Stimulated activated CD8-positive, alpha-beta memory T cell treated with anti-CD3 and anti-CD28 coated beads, Interleukin-12 subunit alpha, Interleukin-12 subunit beta, amount 100 ng/mL, for 24 hours (primary cell): ENCODE results near the gene CAPN9.

Source experiments
- DNase-seq: peaks from one replicate; pipeline ENCODE4 v3.0.0-alpha.2; 2020; ENCODE audit errors: extremely low read depth

The CAPN9 gene

DNA sequence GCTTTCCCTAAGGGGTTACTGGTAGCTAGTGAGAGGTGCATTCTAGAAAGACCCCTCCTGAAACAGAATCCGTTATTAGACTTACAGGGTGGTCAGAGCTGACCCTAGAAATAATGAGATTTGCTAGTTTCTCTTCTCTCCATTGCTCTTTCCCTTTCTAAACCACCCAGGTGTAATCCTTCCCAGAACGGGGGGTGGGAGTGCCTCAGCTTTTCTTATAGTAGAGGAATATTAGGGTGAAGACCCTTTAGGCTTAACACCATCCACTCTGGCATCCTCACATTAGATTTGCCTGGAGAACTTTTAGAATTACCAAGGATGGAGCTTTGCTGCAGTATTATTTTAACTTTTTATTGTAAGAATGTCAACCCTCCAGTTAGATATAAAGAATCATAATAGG lies 49.4 kb downstream of the CAPN9 start:
- no peak for DNase-seq

DNA sequence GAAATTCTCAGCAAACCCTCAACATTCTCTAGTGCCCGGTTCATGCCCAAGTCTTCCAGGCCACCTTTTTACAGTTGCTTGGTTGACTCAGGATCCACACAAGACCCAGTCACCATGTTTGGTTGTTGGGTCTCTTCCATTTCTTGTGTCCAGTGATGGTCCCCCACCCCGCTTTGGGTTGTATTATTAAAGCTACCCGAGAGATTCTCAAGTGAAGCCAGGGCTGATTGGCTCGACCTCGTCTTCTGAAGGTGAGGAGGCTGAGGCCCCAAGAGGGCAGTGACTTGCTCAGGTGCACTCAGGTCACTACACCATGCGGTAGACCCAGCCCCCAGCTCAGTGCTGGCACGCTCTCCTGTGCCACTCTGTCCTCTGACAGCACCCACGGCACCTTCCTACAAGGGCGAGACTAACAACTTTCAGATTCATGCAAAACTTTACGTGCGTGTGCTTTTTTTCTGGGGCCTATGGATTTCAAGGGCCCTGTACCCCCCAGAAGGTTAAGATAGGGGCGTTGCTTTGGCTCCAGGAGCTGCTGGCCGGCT lies 50.3 kb downstream of the CAPN9 start:
- DNase-seq: no peak

DNA sequence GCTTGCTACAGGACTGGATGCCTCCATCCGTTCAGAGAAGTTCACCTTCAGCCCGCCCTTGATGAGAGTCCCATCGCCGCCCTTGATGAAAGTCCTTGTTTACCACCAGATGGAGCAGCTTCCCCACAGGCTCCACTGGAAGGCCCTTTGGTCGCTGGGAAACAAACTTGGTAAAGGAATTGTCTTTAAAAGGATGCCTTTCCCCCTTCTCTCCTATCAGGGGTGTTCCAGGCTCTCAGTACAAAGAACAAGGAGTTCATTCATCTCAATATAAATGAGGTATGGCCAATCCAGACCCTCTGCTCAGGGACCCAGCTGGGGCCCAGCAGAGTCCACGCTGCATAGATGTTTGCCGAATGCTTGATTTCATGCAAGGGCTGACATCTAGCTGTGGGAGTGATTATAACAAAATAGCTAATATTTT lies 50.8 kb downstream of the CAPN9 start:
- no peak for DNase-seq

DNA sequence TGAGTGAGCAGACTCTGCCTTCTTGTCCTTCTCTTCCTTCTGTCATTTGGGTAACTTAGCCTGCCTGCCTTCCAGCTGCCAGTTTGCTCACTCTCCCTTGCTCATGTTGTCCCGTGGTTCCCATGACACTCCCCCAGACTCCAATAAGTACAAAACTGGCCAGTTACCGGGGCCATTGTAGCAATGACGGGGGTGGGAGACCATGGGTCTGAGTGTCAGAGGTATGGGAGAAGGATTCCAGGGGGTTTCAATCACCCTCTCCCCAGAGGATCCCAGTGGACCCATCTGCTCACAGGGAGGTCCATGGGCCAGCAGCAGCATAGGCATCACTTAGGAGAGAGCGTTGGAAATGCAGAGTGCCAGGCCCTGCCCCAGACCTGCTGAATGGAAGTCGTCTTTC lies 51.3 kb downstream of the CAPN9 start:
- no peak for DNase-seq

DNA sequence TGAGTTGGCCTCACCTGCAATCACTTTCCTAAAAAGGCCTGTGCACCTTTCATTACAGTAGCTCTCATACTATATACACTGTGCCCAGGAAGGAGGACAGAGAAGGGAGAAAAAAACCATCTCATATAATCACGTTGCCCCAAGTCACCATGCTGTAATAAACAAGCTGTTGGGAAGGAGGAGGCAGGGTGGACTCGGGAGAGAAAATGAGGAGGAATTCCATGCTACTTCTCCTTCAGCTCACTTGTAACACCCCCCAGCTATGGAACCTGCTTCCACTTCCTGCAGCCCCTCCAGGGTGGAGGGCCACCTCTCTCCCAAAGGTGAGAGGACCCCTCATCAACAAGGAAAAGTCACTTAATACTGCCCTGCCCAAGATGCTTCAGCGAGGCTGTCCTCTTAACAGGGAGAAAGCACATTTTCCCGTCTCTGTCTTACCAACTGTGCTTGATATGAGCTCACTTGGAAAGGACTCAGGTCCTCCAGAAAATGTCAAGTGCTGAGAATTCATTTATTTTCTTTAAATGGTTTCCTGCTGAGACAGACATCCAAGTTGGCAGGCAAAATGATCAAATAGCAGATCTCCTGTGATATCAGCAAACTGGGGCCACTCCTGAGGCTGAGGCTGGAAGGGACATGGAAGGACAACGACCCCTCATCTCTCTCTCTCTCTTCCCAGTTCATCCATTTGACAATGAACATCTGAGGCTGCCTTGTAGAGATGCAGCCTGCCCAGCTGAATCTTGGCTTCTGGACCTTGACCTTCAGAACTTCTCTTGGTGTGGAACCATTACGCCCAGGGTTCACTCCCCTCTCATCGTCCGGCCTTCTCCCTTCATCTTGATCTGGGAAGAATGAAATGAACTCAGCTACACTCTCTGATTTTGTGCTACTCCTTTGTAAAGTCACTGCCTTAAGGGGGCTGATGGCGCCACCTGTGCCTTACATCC lies 54.0 kb downstream of the CAPN9 start:
- no peak for DNase-seq

GRCh38 chr1:230804396-230804795 lies 57.2 kb downstream of the CAPN9 start:
- DNase-seq: no peak

GRCh38 chr1:230806552-230806951 lies 59.4 kb downstream of the CAPN9 start:
- no peak for DNase-seq

DNA sequence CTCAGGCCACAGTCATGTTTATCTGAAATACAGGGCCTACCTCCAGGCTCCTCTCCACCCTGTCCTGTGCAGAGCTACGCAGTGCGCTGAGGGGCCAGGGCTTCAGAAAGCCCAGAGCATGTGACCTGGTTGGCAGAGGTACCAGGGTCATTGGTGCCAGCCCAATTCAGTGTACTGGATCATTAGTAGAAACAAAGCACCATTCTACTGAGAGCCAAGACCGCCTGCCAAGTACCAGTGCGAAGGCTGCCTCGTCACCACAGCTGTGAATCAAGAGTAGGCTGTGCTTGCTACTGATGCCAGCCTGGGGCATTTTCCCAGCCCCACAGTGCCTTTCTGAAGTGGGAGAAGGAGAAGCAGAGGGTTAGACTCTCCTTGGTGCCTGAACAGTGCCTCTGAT lies 59.8 kb downstream of the CAPN9 start:
- no peak for DNase-seq

DNA sequence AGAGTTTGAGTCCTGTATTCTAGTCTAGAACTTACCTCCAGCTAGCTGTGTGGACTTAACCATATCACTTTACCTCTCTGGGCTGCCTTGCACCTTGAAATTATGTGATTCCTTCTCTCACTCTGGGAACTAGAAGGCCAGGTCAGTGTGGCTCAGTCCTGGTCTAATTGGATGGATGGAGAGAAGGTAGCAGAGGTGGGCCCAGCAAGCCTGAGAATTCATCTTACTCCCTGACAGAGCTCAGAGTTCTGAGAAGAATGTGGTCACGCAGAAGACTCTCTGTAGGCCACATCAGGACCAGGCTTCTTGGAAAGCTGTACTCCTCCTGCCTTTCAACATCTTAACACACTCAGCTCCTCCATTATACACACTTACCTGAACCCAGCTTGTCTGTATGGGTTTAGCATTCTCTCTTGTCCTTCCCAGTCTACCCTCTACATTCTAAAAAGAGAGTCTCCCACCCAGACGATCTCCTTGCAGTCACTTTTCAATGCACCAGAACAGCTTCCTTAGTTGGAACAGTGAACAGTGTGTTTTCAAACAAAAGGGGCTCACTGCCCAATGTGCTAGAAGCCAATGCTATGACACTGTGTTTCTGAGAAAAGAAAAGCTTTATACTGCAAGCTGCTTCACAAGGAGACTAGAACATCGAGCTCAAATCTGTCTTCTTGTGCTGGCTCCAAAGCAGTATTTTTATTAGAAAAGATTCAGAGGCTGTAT lies 60.5 kb downstream of the CAPN9 start:
- no peak for DNase-seq

DNA sequence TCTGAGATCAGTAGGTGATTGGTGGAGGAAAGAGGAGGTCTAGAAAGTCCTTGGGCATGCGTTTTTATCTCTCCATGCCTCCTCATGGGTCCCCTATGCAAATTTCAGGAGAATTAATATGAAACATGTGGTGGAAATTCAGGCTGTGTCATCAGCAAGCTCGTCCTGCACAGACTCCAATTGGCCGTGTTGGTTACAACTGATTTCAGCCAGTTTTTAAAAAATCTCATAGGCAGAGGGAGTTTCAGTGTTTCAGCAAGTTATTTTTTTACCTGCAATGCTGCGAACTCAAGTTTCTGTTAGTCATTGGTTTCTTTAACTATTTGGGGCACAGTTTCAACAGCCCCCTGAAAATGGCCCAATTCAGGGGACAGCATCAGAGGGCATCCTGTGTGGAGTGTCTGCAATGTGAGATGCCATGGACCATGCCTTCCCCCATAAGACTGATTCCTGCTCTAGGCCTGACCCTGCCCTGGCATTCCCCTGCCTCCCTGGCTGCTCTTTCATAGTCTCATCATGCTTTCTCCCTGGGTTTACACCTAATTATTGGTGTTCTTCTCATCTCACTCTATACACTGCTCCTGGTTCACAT lies 61.2 kb downstream of the CAPN9 start:
- no peak for DNase-seq

GRCh38 chr1:230809256-230809990 lies 62.2 kb downstream of the CAPN9 start:
- no peak for DNase-seq

GRCh38 chr1:230812568-230812967 lies 65.4 kb downstream of the CAPN9 start:
- no peak for DNase-seq

DNA sequence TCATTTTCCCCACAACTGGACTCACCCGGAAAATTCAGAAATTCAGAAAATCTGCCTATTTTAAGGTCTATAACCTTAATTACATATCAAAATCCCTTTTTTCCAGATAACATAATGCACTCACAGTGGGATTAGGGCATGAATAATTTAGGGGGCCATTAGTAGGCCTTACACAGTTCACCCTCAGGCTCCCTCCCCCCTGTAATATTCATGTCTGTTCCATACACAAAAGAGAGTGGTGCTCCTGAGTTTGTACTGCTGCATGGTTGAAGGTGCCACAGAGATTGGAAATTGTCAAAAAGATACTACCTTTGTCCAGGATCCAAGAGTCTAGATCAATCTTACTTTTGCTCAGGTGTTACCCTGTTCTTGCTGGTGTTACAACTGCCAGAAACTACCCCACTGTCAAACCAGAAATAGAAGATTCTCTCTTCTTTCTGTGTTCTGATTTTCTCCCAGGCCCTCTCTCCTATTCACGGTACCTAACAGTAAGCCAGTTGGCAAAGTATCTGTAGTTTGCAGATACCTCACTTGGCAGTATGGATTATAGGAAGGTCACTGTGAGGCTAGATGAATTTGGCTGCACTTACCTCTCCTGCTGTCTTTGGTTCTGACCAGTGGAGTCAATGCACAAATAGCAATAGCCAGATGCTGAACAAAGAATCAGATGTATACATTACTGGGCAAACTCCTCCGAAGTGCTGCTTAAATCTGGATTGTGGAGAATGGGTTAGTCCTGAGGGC lies 67.9 kb downstream of the CAPN9 start:
- no peak for DNase-seq

- no peak for DNase-seq
These were observed 68.8 kb downstream of the CAPN9 start for GRCh38 chr1:230816018-230816417.

GRCh38 chr1:230818367-230818766 lies 71.2 kb downstream of the CAPN9 start:
- no peak for DNase-seq

GRCh38 chr1:230818901-230819300 lies 71.7 kb downstream of the CAPN9 start:
- no peak for DNase-seq

DNA sequence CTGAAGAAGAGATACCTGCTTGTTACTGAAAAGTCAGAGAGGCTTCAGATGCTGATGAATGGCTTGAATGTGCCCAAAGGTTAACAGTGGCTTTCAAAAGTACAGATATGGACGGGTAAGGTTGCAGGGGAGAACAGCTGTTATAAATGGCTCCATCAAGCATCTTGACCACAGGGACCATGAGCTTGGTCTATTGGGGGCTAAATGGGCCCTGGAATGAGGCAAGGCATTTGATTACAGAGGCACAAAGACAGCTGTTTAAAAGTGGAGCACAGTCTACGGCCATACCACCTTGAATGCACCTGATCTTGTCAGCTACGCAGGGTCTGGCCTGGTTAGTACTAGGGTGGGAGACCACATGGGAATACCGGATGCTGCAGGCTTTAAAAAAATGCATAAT lies 72.8 kb downstream of the CAPN9 start:
- no peak for DNase-seq

- DNase-seq: no peak
These were observed 73.4 kb downstream of the CAPN9 start for GRCh38 chr1:230820568-230820967.

GRCh38 chr1:230821346-230821745 lies 74.2 kb downstream of the CAPN9 start:
- DNase-seq: no peak

GRCh38 chr1:230822092-230822581 lies 74.9 kb downstream of the CAPN9 start:
- no peak for DNase-seq

DNA sequence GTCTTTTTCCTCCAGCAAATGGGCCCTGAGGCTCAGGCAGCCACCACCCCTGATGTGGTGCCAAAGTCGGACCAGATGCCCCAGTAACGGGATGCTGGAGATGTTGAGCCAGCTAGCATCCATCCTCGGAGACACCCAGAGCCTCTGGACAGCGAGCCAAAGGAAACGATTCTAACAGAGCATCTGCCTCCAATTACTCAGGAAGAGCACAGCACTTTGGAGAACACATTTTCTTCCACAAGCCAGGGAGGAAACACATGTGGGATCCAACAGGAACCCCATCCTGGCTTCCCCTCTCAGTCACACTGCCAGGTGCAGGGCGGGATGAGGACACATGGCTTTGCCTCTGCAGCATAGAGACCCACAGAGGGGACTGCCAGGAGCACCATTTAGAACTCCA lies 76.2 kb downstream of the CAPN9 start:
- no peak for DNase-seq
